ENCODE measurements around the gene RGMB. TPM values are rescaled to one million over a fixed set of nuclear protein-coding genes. Genes with fewer than 3 reads are reported as not detected.
A peak's percentile ranks its signal among the peaks of the same experiment; 100 is the strongest.

RGMB gene
- total and polyA plus RNA-seq, 2 of the 13 experiments (the other 11 are each of a cell fraction or from before 2014, with no cell fraction given): 3.0 to 3.8 TPM

DNA sequence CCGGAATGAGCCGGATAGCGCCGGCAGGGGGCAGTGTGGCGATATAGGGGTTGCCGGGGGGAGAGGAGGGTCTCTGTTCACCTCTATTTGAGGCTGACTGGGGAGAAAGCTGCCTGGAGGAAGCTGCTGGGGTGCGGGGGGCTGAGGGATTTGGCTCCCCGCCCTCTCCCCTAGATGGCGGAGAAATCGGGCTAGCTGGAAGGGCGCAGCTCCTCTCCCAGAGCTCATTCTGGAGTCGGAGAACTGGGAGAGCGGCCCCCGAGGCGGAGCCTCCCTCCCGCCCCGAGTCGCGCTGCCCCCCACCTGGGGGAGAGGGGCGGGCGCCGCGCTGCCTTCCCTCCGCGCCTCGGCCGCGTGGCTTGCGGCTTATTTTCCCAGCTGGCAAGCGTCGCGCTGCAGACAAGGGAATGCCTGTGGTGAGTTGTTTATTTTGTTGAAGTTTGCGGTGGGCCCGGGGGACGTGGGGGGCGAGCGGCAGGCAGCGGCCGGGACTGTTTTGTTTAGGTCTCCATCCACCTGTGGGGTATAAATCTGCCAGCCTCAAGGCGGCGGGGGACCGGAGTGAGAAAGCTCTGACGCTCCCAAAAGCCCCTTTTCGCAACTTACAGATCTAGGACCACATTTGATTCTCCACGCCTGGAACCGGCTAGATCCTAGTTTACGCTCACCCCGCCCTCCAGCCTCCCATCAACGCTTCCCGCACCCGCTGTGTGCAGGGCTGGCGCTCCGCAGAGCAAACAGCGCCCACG lies 4.1 kb upstream of the RGMB start (continued):
- TF ChIP-seq, protein P1, sequence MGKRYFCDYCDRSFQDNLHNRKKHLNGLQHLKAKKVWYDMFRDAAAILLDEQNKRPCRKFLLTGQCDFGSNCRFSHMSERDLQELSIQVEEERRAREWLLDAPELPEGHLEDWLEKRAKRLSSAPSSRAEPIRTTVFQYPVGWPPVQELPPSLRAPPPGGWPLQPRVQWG (CRISPR knock-in tag; IDR thresholded peaks at IDR 0.05; ENCODE audit: borderline replicate concordance, low read depth): no peak
- no peak for TF ChIP-seq ZNF446 (CRISPR knock-in tag; IDR thresholded peaks at IDR 0.05)
- TF ChIP-seq NAIF1 (CRISPR knock-in tag; IDR thresholded peaks at IDR 0.05; ENCODE audit: borderline replicate concordance): 0 out of 2 replicates have a peak, but pooled peaks have one; percentile 29
- TF ChIP-seq ZSCAN31 (CRISPR knock-in tag; IDR thresholded peaks at IDR 0.05; ENCODE audit: low read depth): no peak
- TF ChIP-seq, protein P2, sequence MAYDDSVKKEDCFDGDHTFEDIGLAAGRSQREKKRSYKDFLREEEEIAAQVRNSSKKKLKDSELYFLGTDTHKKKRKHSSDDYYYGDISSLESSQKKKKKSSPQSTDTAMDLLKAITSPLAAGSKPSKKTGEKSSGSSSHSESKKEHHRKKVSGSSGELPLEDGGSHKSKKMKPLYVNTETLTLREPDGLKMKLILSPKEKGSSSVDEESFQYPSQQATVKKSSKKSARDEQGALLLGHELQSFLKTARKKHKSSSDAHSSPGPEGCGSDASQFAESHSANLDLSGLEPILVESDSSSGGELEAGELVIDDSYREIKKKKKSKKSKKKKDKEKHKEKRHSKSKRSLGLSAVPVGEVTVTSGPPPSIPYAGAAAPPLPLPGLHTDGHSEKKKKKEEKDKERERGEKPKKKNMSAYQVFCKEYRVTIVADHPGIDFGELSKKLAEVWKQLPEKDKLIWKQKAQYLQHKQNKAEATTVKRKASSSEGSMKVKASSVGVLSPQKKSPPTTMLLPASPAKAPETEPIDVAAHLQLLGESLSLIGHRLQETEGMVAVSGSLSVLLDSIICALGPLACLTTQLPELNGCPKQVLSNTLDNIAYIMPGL (CRISPR knock-in tag; IDR thresholded peaks at IDR 0.05; ENCODE audit: borderline replicate concordance in 1 of 2, low read depth in 1 of 2): peak; percentile 8 to 39; a peak in 1 of 4 replicates
- no peak for TF ChIP-seq ZNF776 (CRISPR knock-in tag; IDR thresholded peaks at IDR 0.05)
- TF ChIP-seq GTF2F1 (IDR thresholded peaks at IDR 0.05; ENCODE audit: low read length): no peak
- TF ChIP-seq NR2F2 (IDR thresholded peaks at IDR 0.05; ENCODE audit: borderline replicate concordance, low read depth): no peak
- TF ChIP-seq, protein P3, sequence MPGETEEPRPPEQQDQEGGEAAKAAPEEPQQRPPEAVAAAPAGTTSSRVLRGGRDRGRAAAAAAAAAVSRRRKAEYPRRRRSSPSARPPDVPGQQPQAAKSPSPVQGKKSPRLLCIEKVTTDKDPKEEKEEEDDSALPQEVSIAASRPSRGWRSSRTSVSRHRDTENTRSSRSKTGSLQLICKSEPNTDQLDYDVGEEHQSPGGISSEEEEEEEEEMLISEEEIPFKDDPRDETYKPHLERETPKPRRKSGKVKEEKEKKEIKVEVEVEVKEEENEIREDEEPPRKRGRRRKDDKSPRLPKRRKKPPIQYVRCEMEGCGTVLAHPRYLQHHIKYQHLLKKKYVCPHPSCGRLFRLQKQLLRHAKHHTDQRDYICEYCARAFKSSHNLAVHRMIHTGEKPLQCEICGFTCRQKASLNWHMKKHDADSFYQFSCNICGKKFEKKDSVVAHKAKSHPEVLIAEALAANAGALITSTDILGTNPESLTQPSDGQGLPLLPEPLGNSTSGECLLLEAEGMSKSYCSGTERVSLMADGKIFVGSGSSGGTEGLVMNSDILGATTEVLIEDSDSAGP (CRISPR knock-in tag; IDR thresholded peaks at IDR 0.05; ENCODE audit: borderline replicate concordance): peak; percentile 10; the same call in 1 of the 2 replicates
- no peak for TF ChIP-seq SRF (IDR thresholded peaks at IDR 0.05; ENCODE audit: low read depth, low read length)
- no peak for TF ChIP-seq MBD4 (IDR thresholded peaks at IDR 0.05; ENCODE audit: borderline replicate concordance, low read length)
- TF ChIP-seq CREB1 (IDR thresholded peaks at IDR 0.05): no peak
- no peak for TF ChIP-seq CREB1 (CRISPR knock-in tag; IDR thresholded peaks at IDR 0.05)
- 0 out of 2 replicates have a peak, but pooled peaks have one; percentile 26 for TF ChIP-seq ZNF572 (CRISPR knock-in tag; IDR thresholded peaks at IDR 0.05)
- TF ChIP-seq ZNF282 (IDR thresholded peaks at IDR 0.05; ENCODE audit: partially characterized antibody): no peak
- TF ChIP-seq, protein P4, sequence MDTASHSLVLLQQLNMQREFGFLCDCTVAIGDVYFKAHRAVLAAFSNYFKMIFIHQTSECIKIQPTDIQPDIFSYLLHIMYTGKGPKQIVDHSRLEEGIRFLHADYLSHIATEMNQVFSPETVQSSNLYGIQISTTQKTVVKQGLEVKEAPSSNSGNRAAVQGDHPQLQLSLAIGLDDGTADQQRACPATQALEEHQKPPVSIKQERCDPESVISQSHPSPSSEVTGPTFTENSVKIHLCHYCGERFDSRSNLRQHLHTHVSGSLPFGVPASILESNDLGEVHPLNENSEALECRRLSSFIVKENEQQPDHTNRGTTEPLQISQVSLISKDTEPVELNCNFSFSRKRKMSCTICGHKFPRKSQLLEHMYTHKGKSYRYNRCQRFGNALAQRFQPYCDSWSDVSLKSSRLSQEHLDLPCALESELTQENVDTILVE (CRISPR knock-in tag; IDR thresholded peaks at IDR 0.05): no peak
- no peak for TF ChIP-seq ZNF841 (CRISPR knock-in tag; IDR thresholded peaks at IDR 0.05; ENCODE audit: borderline replicate concordance)
- TF ChIP-seq RXRB (CRISPR knock-in tag; IDR thresholded peaks at IDR 0.05; ENCODE audit: borderline replicate concordance): no peak
- no peak for TF ChIP-seq MIER2 (CRISPR knock-in tag; IDR thresholded peaks at IDR 0.05)
- TF ChIP-seq CC2D1A (CRISPR knock-in tag; IDR thresholded peaks at IDR 0.05): no peak
- TF ChIP-seq, protein P5, sequence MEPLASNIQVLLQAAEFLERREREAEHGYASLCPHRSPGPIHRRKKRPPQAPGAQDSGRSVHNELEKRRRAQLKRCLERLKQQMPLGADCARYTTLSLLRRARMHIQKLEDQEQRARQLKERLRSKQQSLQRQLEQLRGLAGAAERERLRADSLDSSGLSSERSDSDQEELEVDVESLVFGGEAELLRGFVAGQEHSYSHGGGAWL (CRISPR knock-in tag; IDR thresholded peaks at IDR 0.05): no peak
- no peak for TF ChIP-seq PTBP1 (IDR thresholded peaks at IDR 0.05; ENCODE audit: low read depth, low read length, poor library complexity, severe bottlenecking)
- no peak for TF ChIP-seq ZNF678 (CRISPR knock-in tag; IDR thresholded peaks at IDR 0.05)
- no peak for TF ChIP-seq HES4 (CRISPR knock-in tag; IDR thresholded peaks at IDR 0.05; ENCODE audit: borderline replicate concordance)
- TF ChIP-seq IRX3 (CRISPR knock-in tag; IDR thresholded peaks at IDR 0.05; ENCODE audit: borderline replicate concordance, low read depth): no peak
- no peak for TF ChIP-seq ZNF251 (CRISPR knock-in tag; IDR thresholded peaks at IDR 0.05)

All from HepG2 (cell line).